GM12892 (cell line): ENCODE results near the gene HERC6.
A peak's percentile ranks its signal among the peaks of the same experiment; 100 is the strongest.
"Not testable (repeated sequence)": the region's sequence is repeated elsewhere in the genome, so short reads cannot be mapped to it uniquely, and the experiment has no call there.

Source experiments
- DNase-seq: peaks from one replicate; pipeline ENCODE4 v3.0.0; 2011; ENCODE audit not compliant: insufficient read length
- FAIRE-seq: peaks from 2 replicates; lab custom pipeline; 2011; peaks lifted over from hg19 to GRCh38; lab: Jason Lieb, UNC
- POLR2A ChIP-seq: IDR thresholded peaks from 2 replicates; pipeline ENCODE4 v1.6.1; 2011; ENCODE audit warnings: low read depth, low read length, control low read depth
- POLR2AphosphoS5 ChIP-seq: IDR thresholded peaks from 2 replicates; pipeline ENCODE4 v1.6.1; 2011; ENCODE audit warnings: low read depth, low read length, control low read depth
- TAF1 ChIP-seq: IDR thresholded peaks from 2 replicates; pipeline ENCODE4 v1.6.1; 2011; ENCODE audit warnings: low read depth, mild to moderate bottlenecking, control low read depth, low read length, borderline replicate concordance

HERC6 gene

GRCh38 chr4:88359558-88359957 lies 19.1 kb upstream of the HERC6 start:
- DNase-seq = no peak
- no peak for TF ChIP-seq TAF1
- no peak for TF ChIP-seq POLR2AphosphoS5
- TF ChIP-seq POLR2A = no peak

GRCh38 chr4:88360256-88360655 lies 18.4 kb upstream of the HERC6 start:
- TF ChIP-seq TAF1 (no peak), POLR2A (no peak), POLR2AphosphoS5 (no peak)
- FAIRE-seq = no peak
- no peak for DNase-seq

More at GRCh38 chr4:88359558-88359957, 19.1 kb upstream of the HERC6 start:
- FAIRE-seq = no peak

GRCh38 chr4:88360791-88361190 lies 17.9 kb upstream of the HERC6 start:
- FAIRE-seq = no peak
- no peak for DNase-seq
- TF ChIP-seq TAF1 (no peak), POLR2AphosphoS5 (no peak), POLR2A (no peak)

- DNase-seq, FAIRE-seq: not testable (repeated sequence)
These were observed 17.4 kb upstream of the HERC6 start for GRCh38 chr4:88361217-88361773.

GRCh38 chr4:88366460-88366859 lies 12.2 kb upstream of the HERC6 start:
- TF ChIP-seq POLR2A (no peak), POLR2AphosphoS5 (no peak), TAF1 (no peak)
- FAIRE-seq = no peak

GRCh38 chr4:88367826-88368225 lies 10.8 kb upstream of the HERC6 start:
- no peak for FAIRE-seq
- no peak for DNase-seq
- TF ChIP-seq POLR2AphosphoS5 = no peak
- TF ChIP-seq POLR2A = no peak
- no peak for TF ChIP-seq TAF1

More at GRCh38 chr4:88366460-88366859, 12.2 kb upstream of the HERC6 start:
- DNase-seq = no peak

- DNase-seq = not testable (repeated sequence)
- FAIRE-seq = peak; percentile 24
These were observed 9.4 kb upstream of the HERC6 start for GRCh38 chr4:88369180-88369812.

- DNase-seq (no peak), FAIRE-seq (no peak)
- TF ChIP-seq POLR2AphosphoS5 = no peak
- TF ChIP-seq TAF1 = no peak
- no peak for TF ChIP-seq POLR2A
These were observed 2.5 kb downstream of the HERC6 start for GRCh38 chr4:88381123-88381522.

- TF ChIP-seq POLR2A = no peak
- no peak for TF ChIP-seq POLR2AphosphoS5
- TF ChIP-seq TAF1 = no peak
- FAIRE-seq = peak; percentile 87
- no peak for DNase-seq
These were observed 4.0 kb downstream of the HERC6 start for GRCh38 chr4:88382621-88383020.

GRCh38 chr4:88390128-88390527 lies 11.5 kb downstream of the HERC6 start:
- no peak for DNase-seq
- no peak for FAIRE-seq
- TF ChIP-seq POLR2A (no peak), POLR2AphosphoS5 (no peak), TAF1 (no peak)

- no peak for TF ChIP-seq TAF1
- no peak for TF ChIP-seq POLR2AphosphoS5
- no peak for TF ChIP-seq POLR2A
- no peak for FAIRE-seq
- DNase-seq = no peak
These were observed 13.1 kb downstream of the HERC6 start for GRCh38 chr4:88391703-88392102.

GRCh38 chr4:88396681-88397080 lies 18.0 kb downstream of the HERC6 start:
- TF ChIP-seq POLR2AphosphoS5 (no peak), TAF1 (no peak), POLR2A (no peak)
- no peak for FAIRE-seq

GRCh38 chr4:88398381-88398780 lies 19.7 kb downstream of the HERC6 start:
- FAIRE-seq = peak; percentile 21
- no peak for DNase-seq
- no peak for TF ChIP-seq TAF1
- TF ChIP-seq POLR2AphosphoS5 = no peak
- TF ChIP-seq POLR2A = no peak

More at GRCh38 chr4:88396681-88397080, 18.0 kb downstream of the HERC6 start:
- no peak for DNase-seq
